NCI-H510A treated with DMSO at 0.1 percent for 48 hours (cell line): ENCODE measurements around the gene RPL41.
"Not testable (repeated sequence)": the region's sequence is repeated elsewhere in the genome, so short reads cannot be mapped to it uniquely, and the experiment has no call there.

Experiments used
- DNase-seq: peaks from one replicate; lab custom pipeline; 2025; lab: John Stamatoyannopoulos, UW

Gene RPL41

DNA sequence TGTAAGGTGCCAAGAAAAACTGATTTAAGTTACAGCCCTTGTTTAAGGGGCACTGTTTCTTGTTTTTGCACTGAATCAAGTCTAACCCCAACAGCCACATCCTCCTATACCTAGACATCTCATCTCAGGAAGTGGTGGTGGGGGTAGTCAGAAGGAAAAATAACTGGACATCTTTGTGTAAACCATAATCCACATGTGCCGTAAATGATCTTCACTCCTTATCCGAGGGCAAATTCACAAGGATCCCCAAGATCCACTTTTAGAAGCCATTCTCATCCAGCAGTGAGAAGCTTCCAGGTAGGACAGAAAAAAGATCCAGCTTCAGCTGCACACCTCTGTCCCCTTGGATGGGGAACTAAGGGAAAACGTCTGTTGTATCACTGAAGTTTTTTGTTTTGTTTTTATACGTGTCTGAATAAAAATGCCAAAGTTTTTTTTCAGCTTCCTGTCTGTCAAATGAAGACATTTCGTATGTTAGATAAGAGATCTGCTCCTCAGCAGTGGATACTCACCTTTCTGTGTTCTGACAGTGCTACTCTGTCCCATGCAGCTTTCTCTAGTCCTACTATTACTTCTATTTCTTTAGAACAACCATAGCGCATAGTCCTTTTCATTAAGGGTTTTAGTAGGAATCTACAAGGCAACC lies 13.2 kb upstream of the RPL41 start:
- no peak for DNase-seq

- DNase-seq: no peak
Measured at GRCh38 chr12:56103823-56104108, 12.7 kb upstream of the RPL41 start.

DNA sequence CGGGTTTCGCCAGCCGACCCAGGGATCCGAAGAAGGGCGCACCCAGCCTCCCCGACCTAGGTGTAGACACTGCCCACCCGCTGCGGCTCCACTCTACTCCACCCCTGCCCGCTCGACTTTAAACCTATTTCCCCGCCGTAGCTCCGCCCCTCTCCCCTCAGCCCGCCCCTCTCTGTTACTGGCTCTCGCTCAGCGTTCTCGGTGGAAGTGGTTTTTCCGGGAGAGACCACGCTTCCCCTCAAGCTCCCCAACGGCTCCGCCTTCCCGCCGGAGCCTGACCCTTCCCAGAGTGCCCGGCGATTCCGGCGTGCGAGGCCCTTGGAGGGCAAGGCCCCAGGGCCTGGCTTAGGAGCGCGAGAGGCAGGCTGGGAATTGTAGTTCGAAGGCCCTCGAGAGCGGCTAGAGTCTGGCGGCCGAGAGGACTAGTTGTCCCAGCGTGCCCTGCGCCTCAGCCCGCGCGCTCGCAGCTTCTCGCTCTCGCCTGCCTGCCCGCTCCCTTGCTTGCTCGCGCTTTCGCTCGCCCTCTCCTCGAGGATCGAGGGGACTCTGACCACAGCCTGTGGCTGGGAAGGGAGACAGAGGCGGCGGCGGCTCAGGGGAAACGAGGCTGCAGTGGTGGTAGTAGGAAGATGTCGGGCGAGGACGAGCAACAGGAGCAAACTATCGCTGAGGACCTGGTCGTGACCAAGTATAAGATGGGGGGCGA lies 12.2 kb upstream of the RPL41 start, which contains the start of gene PA2G4:
TSS of gene PA2G4 (plus strand) at position 451 of the 706 bp plus-strand sequence. CDS start at position 630, 179 bp downstream.
- peak; percentile 100 for DNase-seq

DNA sequence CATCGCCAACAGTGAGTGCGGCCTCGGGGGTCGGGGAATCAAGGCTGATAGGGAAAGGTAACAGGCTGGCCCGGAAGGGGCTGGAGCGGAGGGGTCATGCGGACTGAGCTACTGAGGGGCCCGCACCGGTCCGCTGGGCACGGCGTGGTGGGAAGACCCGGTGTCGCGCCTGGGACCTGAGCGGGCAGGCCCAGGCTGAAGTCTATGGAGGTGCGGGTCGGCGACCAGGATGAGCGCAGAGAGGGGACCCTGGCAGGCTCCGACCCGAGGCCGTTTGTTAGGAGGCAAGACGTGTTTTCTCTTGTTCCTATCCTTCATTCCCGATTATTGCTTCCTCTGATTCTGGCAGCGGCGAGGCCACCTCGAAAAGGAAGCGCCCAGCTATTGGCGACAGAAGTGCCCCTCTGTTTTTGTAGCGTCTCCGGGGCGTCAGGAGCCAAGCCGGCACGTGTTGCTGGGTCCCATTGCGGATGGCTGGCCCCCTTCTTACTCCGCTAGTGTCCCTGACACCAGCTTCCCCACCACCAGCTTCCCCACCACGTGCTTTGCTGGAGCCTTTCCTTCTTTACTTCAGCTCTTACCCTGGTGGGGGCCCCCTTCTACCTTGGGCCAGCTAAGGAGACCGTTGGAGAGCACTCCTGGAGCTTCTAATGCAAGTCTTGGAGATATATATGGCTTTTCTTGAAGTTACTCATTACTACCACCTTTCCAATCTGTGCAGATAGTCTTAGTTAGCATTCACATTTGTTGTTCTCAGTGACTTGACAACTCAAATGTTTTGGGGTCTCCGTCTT lies 11.4 kb upstream of the RPL41 start:
- DNase-seq: no peak

DNA sequence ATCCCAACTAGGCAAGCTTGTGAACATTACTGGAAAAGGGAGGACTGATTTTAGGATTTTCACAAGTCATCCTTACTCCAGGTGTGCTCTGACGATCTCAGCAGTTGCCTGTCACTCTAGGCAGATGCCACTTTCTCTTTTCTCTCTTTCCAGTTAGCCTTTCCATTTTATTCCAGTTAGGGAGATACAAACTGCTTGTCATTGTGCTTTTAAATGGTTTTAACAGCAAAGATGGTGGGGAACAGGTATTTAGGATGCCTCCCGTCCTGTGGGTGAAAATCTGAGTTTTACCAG lies 10.9 kb upstream of the RPL41 start:
- no peak for DNase-seq

DNA sequence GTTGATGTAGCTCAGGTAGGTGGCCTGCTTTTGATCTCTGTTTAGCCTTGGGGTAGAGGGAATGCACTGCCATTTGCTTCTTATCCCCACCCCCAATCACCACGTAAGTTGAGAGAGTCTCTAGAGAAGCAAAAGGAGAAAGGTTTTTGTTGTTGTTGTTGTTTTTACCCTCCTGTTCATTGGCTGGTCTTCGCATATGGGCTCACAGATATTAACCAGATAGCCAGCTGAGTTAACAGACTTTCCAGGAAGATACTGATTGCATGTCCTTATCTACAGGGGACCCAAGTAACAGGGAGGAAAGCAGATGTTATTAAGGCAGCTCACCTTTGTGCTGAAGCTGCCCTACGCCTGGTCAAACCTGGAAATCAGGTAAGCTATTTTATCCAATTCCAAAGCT lies 9.2 kb upstream of the RPL41 start:
- no peak for DNase-seq

- no peak for DNase-seq
Measured at GRCh38 chr12:56110571-56110970, 5.9 kb upstream of the RPL41 start.

DNA sequence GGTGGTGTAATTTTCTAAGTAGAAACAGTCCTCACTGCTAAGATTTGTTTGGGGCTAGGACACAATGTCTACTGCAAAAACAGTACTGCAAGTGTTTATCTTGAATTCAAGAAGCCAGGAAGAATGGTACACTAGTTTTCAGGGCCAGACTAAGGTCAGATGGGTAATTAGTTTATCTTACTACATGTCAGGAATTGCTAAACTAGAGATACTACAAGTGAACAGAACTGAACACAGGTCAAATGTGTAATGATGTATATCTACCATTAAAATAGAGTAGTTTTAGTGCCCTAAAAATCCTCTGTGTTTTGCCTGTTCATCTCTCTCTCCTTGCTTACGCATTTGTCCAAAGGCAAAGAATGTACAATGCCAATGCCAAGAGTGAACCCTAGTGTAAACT lies 2.3 kb upstream of the RPL41 start:
- DNase-seq: no peak

DNA sequence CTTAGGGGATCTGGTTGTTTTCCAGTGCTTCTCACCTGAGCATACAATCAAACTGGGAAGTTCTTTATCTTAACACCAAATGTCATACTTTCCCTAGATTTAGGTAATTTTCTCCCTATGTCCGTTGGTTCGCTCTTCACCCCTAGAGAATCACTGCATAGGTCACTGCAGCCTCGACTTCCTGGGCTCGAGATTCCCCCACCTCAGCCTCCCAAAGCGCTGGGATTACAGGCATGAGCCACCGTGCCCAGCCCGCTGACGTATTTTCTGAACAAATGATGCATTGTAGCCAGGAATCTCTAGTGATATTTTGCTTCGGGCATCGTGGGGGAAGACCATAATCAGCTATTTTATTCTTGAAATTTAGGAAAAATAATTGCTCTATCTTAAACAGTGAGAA lies 1.1 kb upstream of the RPL41 start:
- DNase-seq: peak; percentile 31

GRCh38 chr12:56117082-56117706 lies 761 bp downstream of the RPL41 start:
- DNase-seq: not testable (repeated sequence)

- peak; percentile 98 for DNase-seq
Measured at GRCh38 chr12:56117778-56118687, 1.6 kb downstream of the RPL41 start, which contains the start of gene ZC3H10. Gene ZC3H10 (plus strand): TSS chr12:56118266. CDS start chr12:56120563, 2,297 bp downstream.

DNA sequence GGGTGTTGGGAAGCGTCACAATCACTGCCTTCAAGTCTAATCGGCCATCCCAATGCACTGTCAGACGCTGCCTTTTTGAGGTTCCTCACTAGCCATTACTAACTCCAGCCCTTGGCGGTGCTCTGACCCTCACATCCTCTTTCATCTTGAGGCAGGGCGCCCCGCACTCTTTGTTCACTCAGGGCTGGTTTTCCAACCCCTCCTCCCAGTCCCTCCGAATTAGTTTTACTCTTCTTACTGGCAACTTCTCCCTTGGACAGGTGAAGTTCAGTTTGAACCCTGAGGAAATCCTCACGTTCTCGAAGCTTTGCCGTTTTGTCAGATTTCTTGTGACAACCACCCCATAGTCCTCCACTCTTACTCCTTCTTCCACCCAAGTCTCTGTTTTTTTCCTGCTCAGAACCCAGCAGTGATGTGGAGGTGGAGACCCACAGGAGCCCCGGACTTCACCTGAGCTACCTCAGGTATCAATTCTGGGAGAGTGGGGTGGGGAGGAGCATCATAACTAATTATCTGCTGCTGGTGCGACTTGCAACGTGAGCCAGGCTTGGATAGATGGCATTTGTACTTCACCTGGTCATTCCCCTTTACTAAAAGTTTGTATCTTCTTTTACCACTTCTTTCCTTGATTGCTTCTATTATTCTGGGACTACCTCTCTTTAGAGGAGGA lies 2.4 kb downstream of the RPL41 start:
- DNase-seq: no peak

- peak; percentile 78 for DNase-seq
Measured at GRCh38 chr12:56119361-56119796, 2.9 kb downstream of the RPL41 start.

DNA sequence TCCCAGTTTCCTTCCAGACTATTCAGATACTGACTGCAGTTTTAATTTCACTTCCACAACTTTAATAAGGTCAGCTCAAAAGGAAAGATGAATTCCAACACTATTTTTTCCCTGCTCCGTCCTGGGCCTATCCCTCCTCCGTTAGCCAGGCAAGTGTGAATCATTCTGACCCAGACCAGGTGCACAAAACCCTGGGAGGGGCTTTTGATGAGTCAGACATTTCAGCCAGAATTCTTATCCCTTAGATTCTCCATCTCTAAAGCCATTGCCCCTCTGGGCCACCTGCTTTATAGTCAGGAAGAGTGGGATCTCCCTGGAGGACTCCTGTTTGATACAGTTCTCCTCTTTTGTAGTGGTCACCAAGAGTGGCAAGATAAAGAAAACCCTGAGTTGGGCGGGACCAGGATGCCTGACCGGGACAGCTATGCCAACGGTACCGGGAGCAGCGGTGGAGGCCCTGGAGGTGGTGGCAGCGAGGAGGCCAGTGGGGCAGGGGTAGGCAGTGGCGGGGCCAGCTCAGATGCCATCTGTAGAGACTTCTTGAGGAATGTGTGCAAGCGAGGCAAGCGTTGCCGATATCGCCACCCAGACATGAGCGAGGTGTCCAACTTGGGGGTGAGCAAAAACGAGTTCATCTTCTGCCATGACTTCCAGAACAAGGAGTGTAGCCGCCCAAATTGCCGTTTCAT lies 3.9 kb downstream of the RPL41 start:
- no peak for DNase-seq

- DNase-seq: no peak
Measured at GRCh38 chr12:56121204-56121870, 4.9 kb downstream of the RPL41 start.

DNA sequence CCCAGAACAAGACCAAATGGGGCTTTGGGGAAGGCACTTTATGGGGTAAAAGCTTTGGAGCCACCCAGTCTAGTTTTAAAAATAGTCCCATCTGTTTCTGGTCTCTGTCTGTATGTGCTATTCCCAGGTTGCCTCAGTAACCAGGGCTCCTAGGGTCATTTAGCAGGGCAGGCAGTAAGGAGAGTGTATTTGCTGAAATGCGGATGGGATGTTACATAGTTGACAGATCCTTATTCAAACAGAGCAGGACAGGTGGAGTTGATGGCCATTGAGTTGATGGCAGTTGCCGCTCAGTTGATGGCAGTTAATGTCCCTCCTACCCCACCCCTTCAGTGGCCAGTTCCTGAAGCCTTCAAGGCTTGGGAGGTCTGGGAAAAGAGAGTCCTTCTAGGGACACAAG lies 6.2 kb downstream of the RPL41 start:
- peak; percentile 62 for DNase-seq

GRCh38 chr12:56124133-56124532 lies 7.7 kb downstream of the RPL41 start:
- no peak for DNase-seq

DNA sequence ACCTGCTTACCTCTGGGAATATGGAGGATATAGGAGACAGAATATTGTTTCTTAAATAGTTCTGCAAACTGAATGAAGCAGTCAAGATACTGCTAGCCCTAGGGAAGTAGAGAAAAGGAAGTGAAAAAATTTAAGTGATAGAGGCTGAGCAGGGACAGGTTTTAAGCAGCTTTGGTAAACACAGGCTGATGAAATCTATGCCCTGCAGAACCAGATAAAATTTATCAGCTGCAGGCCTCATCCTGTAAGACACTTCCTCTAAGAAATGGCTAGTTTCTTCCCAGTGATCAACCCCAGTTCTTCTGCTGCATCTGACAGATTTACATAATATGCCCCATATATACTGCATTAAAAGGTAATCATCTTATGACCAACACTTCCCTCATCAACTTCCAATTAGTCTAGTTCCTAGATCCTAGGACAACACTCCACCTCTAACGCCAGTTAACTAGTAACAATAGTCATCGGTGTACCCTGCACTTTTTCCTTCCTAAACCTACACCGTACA lies 10.4 kb downstream of the RPL41 start:
- no peak for DNase-seq

- no peak for DNase-seq
Measured at GRCh38 chr12:56127485-56127887, 11.1 kb downstream of the RPL41 start.
